PFSK-1 (cell line): Measurements from ENCODE around the gene SLC66A2.

Source experiments
- FOXP2 ChIP-seq: optimal IDR thresholded peaks from 2 replicates; pipeline ENCODE3; 2011; ENCODE audit warnings: borderline replicate concordance, control low read depth, inconsistent platforms; ENCODE audit not compliant: insufficient read depth; ENCODE audit errors: extremely low read length, extremely low read depth
- POLR2AphosphoS5 ChIP-seq: IDR thresholded peaks from 2 replicates; pipeline ENCODE4 v1.6.1; 2012; ENCODE audit warnings: low read depth, mild to moderate bottlenecking, control low read depth, low read length, moderate library complexity
- REST ChIP-seq, 2 experiments: IDR thresholded peaks; 2 replicates each; pipeline versions ENCODE4 v1.6.1 to v1.8.0; 2011 to 2012; ENCODE audit warnings: low read depth in 2 of 2, low read length in 2 of 2, control low read depth in 1 of 2, inconsistent platforms in 1 of 2, mild to moderate bottlenecking in 1 of 2, moderate library complexity in 1 of 2; ENCODE audit not compliant: insufficient read depth in 1 of 2
- SIN3A ChIP-seq: IDR thresholded peaks from 2 replicates; pipeline ENCODE4 v1.6.1; 2012; ENCODE audit warnings: mild to moderate bottlenecking, low read length, moderate library complexity, borderline replicate concordance; ENCODE audit not compliant: insufficient read depth
- TAF1 ChIP-seq: IDR thresholded peaks from 2 replicates; pipeline ENCODE4 v1.6.1; 2012; ENCODE audit warnings: low read length, control low read depth, borderline replicate concordance; ENCODE audit not compliant: insufficient read depth

The SLC66A2 gene

GRCh38 chr18:79940126-79940813 lies 11.2 kb downstream of the SLC66A2 start:
- no peak for TF ChIP-seq FOXP2
- no peak for TF ChIP-seq TAF1
- no peak for TF ChIP-seq POLR2AphosphoS5
- no peak for TF ChIP-seq REST (IDR thresholded peaks at IDR 0.05; ENCODE audit: insufficient read depth in 1 of 2, low read depth in 2 of 2, low read length in 2 of 2)
- no peak for TF ChIP-seq SIN3A

- no peak for TF ChIP-seq SIN3A
- TF ChIP-seq REST (IDR thresholded peaks at IDR 0.05; ENCODE audit: insufficient read depth in 1 of 2, low read depth in 2 of 2, low read length in 2 of 2), result no peak
- TF ChIP-seq TAF1, result no peak
- no peak for TF ChIP-seq FOXP2
- TF ChIP-seq POLR2AphosphoS5, result no peak
These were observed 12.4 kb downstream of the SLC66A2 start for GRCh38 chr18:79939096-79939495.

GRCh38 chr18:79938196-79938595 lies 13.3 kb downstream of the SLC66A2 start:
- TF ChIP-seq FOXP2 (no peak), TAF1 (no peak), REST (IDR thresholded peaks at IDR 0.05; ENCODE audit: insufficient read depth in 1 of 2, low read depth in 2 of 2, low read length in 2 of 2) (no peak), SIN3A (no peak), POLR2AphosphoS5 (no peak)

GRCh38 chr18:79937103-79937860 lies 14.2 kb downstream of the SLC66A2 start:
- no peak for TF ChIP-seq TAF1
- no peak for TF ChIP-seq SIN3A
- TF ChIP-seq POLR2AphosphoS5, result no peak
- no peak for TF ChIP-seq FOXP2
- TF ChIP-seq REST (IDR thresholded peaks at IDR 0.05; ENCODE audit: insufficient read depth in 1 of 2, low read depth in 2 of 2, low read length in 2 of 2), result no peak
